H1 (cell line): ENCODE data around the gene CDC42. TPM values are rescaled to one million over a fixed set of nuclear protein-coding genes. Genes with fewer than 3 reads are reported as not detected.

Experiments
- CTCF ChIA-PET: fragments of 300-600 bp; sonication (Branson Sonifier 250); formaldehyde crosslinking; loops from one replicate; lab custom pipeline; 2021; ENCODE audit not compliant: partially characterized antibody; lab: Charles Lee
- POLR2A ChIA-PET: fragments of 300-600 bp; sonication (Branson Sonifier 250); formaldehyde crosslinking; loops from one replicate; lab custom pipeline; 2021; ENCODE audit warnings: inconsistent platforms; ENCODE audit not compliant: partially characterized antibody; lab: Charles Lee
- DNase-seq, 2 experiments: peaks; one replicate each; pipeline versions ENCODE4 v3.0.0 to v3.0.0-alpha.2; 2010 to 2022; ENCODE audit warnings: low spot score in 2 of 2, low read depth in 1 of 2, mixed read lengths in 1 of 2
- FAIRE-seq: peaks from 2 replicates; lab custom pipeline; 2011; peaks lifted over from hg19 to GRCh38; lab: Jason Lieb, UNC
- H2AFZ ChIP-seq: 2 replicates; pipeline ENCODE4 v1.8.1; 2012; ENCODE audit warnings: low read length, inconsistent platforms
- H2AK5ac ChIP-seq: 2 replicates; pipeline ENCODE4 v1.6.1; 2013; ENCODE audit warnings: low read depth, low read length
- H2BK120ac ChIP-seq: replicated peaks from 2 replicates; pipeline ENCODE3; 2013; ENCODE audit warnings: low read depth, low read length, inconsistent platforms
- H2BK12ac ChIP-seq: 2 replicates; pipeline ENCODE4 v1.6.1; 2013; ENCODE audit warnings: low read depth, low read length
- H2BK15ac ChIP-seq: 2 replicates; pipeline ENCODE4 v1.6.1; 2013; ENCODE audit warnings: low read length
- H2BK20ac ChIP-seq: 2 replicates; pipeline ENCODE4 v1.6.1; 2013; ENCODE audit warnings: low read length
- H2BK5ac ChIP-seq: 2 replicates; pipeline ENCODE4 v1.6.1; 2013; ENCODE audit warnings: low read depth, low read length
- H3K14ac ChIP-seq: 2 replicates; pipeline ENCODE4 v1.6.1; 2013; ENCODE audit warnings: inconsistent platforms; ENCODE audit not compliant: insufficient read length
- H3K18ac ChIP-seq: 2 replicates; pipeline ENCODE4 v1.6.1; 2013; ENCODE audit warnings: low read length; ENCODE audit errors: extremely low read depth
- H3K23ac ChIP-seq: 2 replicates; pipeline ENCODE4 v1.6.1; 2013; ENCODE audit warnings: inconsistent platforms; ENCODE audit not compliant: insufficient read length
- H3K23me2 ChIP-seq: 2 replicates; pipeline ENCODE4 v1.6.1; 2013; ENCODE audit warnings: low read depth, low read length
- H3K27ac ChIP-seq: 2 replicates; pipeline ENCODE4 v1.6.1; 2011; ENCODE audit warnings: low read depth, low read length, inconsistent platforms
- H3K27me3 ChIP-seq, 4 experiments: replicated peaks in 1 of 4; 1 replicate in 1 of 4; 2 replicates in 3 of 4; pipeline versions ENCODE4 v1.6.1 to v1.8.1; 2011 to 2013; ENCODE audit warnings: low read length in 3 of 4, mild to moderate bottlenecking in 3 of 4, inconsistent platforms in 2 of 4, mixed read lengths in 2 of 4, moderate library complexity in 1 of 4; ENCODE audit not compliant: control insufficient read depth in 3 of 4, insufficient read depth in 3 of 4; ENCODE audit errors: extremely low read depth in 1 of 4
- H3K36me3 ChIP-seq, 4 experiments: 2 replicates each; pipeline versions ENCODE4 v1.6.1 to v1.8.1; 2011 to 2013; ENCODE audit warnings: mild to moderate bottlenecking in 4 of 4, low read length in 3 of 4, moderate library complexity in 2 of 4, control low read depth in 1 of 4, inconsistent platforms in 1 of 4; ENCODE audit not compliant: insufficient read depth in 4 of 4, control insufficient read depth in 2 of 4
- H3K4ac ChIP-seq: replicated peaks from 2 replicates; pipeline ENCODE3; 2013; ENCODE audit warnings: low read length, low read depth, mixed read lengths, inconsistent platforms; ENCODE audit not compliant: insufficient read length
- H3K4me1 ChIP-seq, 4 experiments: replicated peaks in 1 of 4; 1 replicate in 1 of 4; 2 replicates in 3 of 4; pipeline versions ENCODE4 v1.6.1 to v1.8.1; 2011 to 2013; ENCODE audit warnings: low read length in 3 of 4, inconsistent platforms in 2 of 4, mixed read lengths in 1 of 4; ENCODE audit not compliant: insufficient read depth in 4 of 4, control insufficient read depth in 3 of 4
- H3K4me2 ChIP-seq, 2 experiments: 2 replicates each; pipeline versions ENCODE4 v1.6.1 to v1.8.1; 2011 to 2013; ENCODE audit warnings: low read depth in 2 of 2, low read length in 2 of 2, control low read depth in 1 of 2, inconsistent platforms in 1 of 2, mild to moderate bottlenecking in 1 of 2; ENCODE audit not compliant: insufficient read depth in 1 of 2
- H3K4me3 ChIP-seq, 4 experiments: fragments of 200-600, 300-600 bp in 1 of 4; sonication (generic), shearing (Covaris generic), sonication (Bioruptor Twin) in 1 of 4; 2 replicates each; pipeline versions ENCODE4 v1.5.1 to v1.8.1; 2011 to 2016; ENCODE audit warnings: low read length in 4 of 4, low read depth in 3 of 4, control low read depth in 2 of 4, inconsistent platforms in 2 of 4, mild to moderate bottlenecking in 2 of 4, mixed read lengths in 1 of 4, moderate library complexity in 1 of 4; ENCODE audit not compliant: insufficient read depth in 2 of 4; ENCODE audit errors: extremely low read depth in 1 of 4
- H3K56ac ChIP-seq: replicated peaks from 2 replicates; pipeline ENCODE3; 2013; ENCODE audit warnings: low read depth, mild to moderate bottlenecking, mixed read lengths, low read length, inconsistent platforms; ENCODE audit not compliant: insufficient read length
- H3K79me1 ChIP-seq: 2 replicates; pipeline ENCODE4 v1.6.1; 2013; ENCODE audit warnings: low read depth, low read length, control low read depth
- H3K79me2 ChIP-seq, 2 experiments: 2 replicates each; pipeline versions ENCODE4 v1.6.1 to v1.8.1; 2012 to 2013; ENCODE audit warnings: low read length in 2 of 2, mild to moderate bottlenecking in 2 of 2, inconsistent platforms in 1 of 2; ENCODE audit not compliant: insufficient read depth in 2 of 2, control insufficient read depth in 1 of 2
- H3K9ac ChIP-seq, 4 experiments: replicated peaks in 1 of 4; 1 replicate in 1 of 4; 2 replicates in 3 of 4; pipeline versions ENCODE4 v1.6.1 to v1.8.1; 2011 to 2013; ENCODE audit warnings: low read depth in 3 of 4, low read length in 3 of 4, control low read depth in 2 of 4, mild to moderate bottlenecking in 2 of 4, moderate library complexity in 2 of 4, inconsistent platforms in 1 of 4; ENCODE audit errors: extremely low read depth in 1 of 4
- H3K9me3 ChIP-seq, 2 experiments: 2 replicates each; pipeline versions ENCODE4 v1.6.1 to v1.8.1; 2012 to 2013; ENCODE audit warnings: mild to moderate bottlenecking in 2 of 2, moderate library complexity in 2 of 2, control low read depth in 1 of 2, inconsistent platforms in 1 of 2, low read depth in 1 of 2, low read length in 1 of 2, mixed read lengths in 1 of 2; ENCODE audit not compliant: insufficient read depth in 2 of 2
- H4K20me1 ChIP-seq, 2 experiments: replicated peaks in 1 of 2; 2 replicates each; pipeline versions ENCODE3 to v1.8.1; 2011 to 2013; ENCODE audit warnings: inconsistent platforms in 2 of 2, low read length in 2 of 2, mild to moderate bottlenecking in 1 of 2; ENCODE audit not compliant: insufficient read depth in 2 of 2, control insufficient read depth in 1 of 2
- H4K5ac ChIP-seq: 2 replicates; pipeline ENCODE4 v1.6.1; 2013; ENCODE audit warnings: low read length, low read depth, mixed read lengths, inconsistent platforms; ENCODE audit not compliant: insufficient read length
- H4K8ac ChIP-seq: 2 replicates; pipeline ENCODE4 v1.8.0; 2013; ENCODE audit warnings: mild to moderate bottlenecking, moderate library complexity, low read length, inconsistent platforms; ENCODE audit not compliant: insufficient read depth; ENCODE audit errors: extremely low read depth
- H4K91ac ChIP-seq: replicated peaks from 2 replicates; pipeline ENCODE3; 2013; ENCODE audit warnings: low read length, mixed read lengths, inconsistent platforms; ENCODE audit not compliant: insufficient read length
- EGR1 ChIP-seq: IDR thresholded peaks from 2 replicates; pipeline ENCODE4 v1.6.1; 2011; ENCODE audit warnings: low read depth, low read length, borderline replicate concordance
- YY1 ChIP-seq: IDR thresholded peaks from 2 replicates; pipeline ENCODE4 v1.6.1; 2011; ENCODE audit warnings: low read depth, mild to moderate bottlenecking, low read length
- WGBS, 2 experiments: shearing (Covaris generic) in 1 of 2; methylation state at CpG; one replicate each; pipeline versions ENCODE4 v1.1.6 to v1.1.7; 2013 to 2015; ENCODE audit warnings: low lambda C conversion rate in 2 of 2, mixed read lengths in 2 of 2, inconsistent platforms in 1 of 2, low coverage in 1 of 2, missing lambda C conversion rate in 1 of 2; ENCODE audit not compliant: insufficient replicate concordance in 2 of 2, insufficient coverage in 1 of 2, insufficient read length in 1 of 2; ENCODE audit errors: extremely low coverage in 1 of 2, missing lambda C conversion rate in 1 of 2; 5-methylcytosine and 5-hydroxymethylcytosine counted together
- polyA plus RNA-seq, 7 experiments: library from polyadenylated mRNA; depleted of rRNA in 3 of 7; stranded (reverse) in 5 of 7; unstranded in 2 of 7; fragments of >200 nt in 5 of 7; fragments of 200-250 nt in 2 of 7; gene quantifications; 1 replicate in 5 of 7; 2 replicates in 1 of 7; 4 replicates in 1 of 7; pipeline versions ENCODE4 v1.2.1 to v1.2.3, GENCODE V29; 2011 to 2013; ENCODE audit warnings: missing spikeins in 2 of 7, mixed read lengths in 2 of 7
- total RNA-seq: library from RNA; stranded (reverse); fragmentation: NEBNext Ultra II Directional; extraction: Animal tissue kit (Norgen Biotek cat#: 25700); gene quantifications from 2 replicates; pipeline ENCODE4 v1.2.1, GENCODE V29; 2021
- TF ChIP-seq, protein P1 (sequence below): IDR thresholded peaks from 2 replicates; pipeline ENCODE4 v1.6.1; 2012; ENCODE audit warnings: inconsistent platforms

The CDC42 gene
- total and polyA plus RNA-seq, 2 of the 8 experiments (the other 6 are each of a cell fraction or from before 2014, with no cell fraction given) = 110 to 179 TPM

DNA sequence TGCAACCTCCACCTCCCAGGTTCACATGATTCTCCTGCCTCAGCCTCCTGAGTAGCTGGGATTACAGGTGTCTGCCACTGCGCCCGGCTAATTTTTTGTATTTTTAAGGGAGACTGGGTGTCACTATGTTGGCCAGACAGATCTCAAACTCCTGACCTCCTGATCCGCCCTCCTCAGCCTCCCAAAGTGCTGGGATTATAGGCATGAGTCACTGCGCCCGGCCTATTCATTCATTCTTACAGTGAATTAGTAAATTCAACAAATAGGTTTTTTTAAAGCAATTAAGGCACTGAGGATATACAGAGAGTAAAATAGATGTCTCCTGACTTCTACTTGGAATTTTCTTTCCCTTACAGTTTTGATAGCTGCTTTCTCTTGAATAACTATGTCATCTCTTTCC lies 43.5 kb downstream of the CDC42 start:
- no peaks in the 10 kb centered on the region for H3K23me2 ChIP-seq
- H3K4me2 ChIP-seq = no peak overlapping the region
- no peaks in the 10 kb centered on the region for H3K27me3 ChIP-seq
- CTCF ChIA-PET = no interaction called here
- H3K9me3 ChIP-seq = no peaks in the 10 kb centered on the region
- no peak overlapping the region for H2BK120ac ChIP-seq
- H3K27ac ChIP-seq = no peak overlapping the region
- POLR2A ChIA-PET = interaction anchor here (0.5 kb wide), 1 partner anchor 575 kb away, joined by 3 read pairs; no protein-coding TSS in a partner anchor
- H4K20me1 ChIP-seq = peaks cover 0 to 2% of the 10 kb centered on the region in 2 experiments
- H4K91ac ChIP-seq = no peak overlapping the region
- no peak overlapping the region for H2AFZ ChIP-seq
- H2BK20ac ChIP-seq = no peak overlapping the region
- H2AK5ac ChIP-seq = no peak overlapping the region
- no peak overlapping the region for H4K5ac ChIP-seq
- no peak overlapping the region for H3K18ac ChIP-seq
- H2BK12ac ChIP-seq = no peak overlapping the region
- no peak overlapping the region for H2BK15ac ChIP-seq
- H3K4me1 ChIP-seq = peaks cover 2 to 6% (median 4%) of the 10 kb centered on the region in 4 experiments; a peak in 4 of 7 replicates
- H2BK5ac ChIP-seq = no peak overlapping the region
- no peak overlapping the region for H3K56ac ChIP-seq
- 96% methylated on average over 5 of the region's 5 CpGs; no CpG with 5 or more reads in 1 of the 2 experiments for WGBS, 2 experiments
- H3K4me3 ChIP-seq = no peak overlapping the region
- no peak overlapping the region for H3K14ac ChIP-seq
- no peak overlapping the region for H3K4ac ChIP-seq
- peaks cover 0 to 11% of the 10 kb centered on the region in 2 experiments; a peak in 2 of 4 replicates for H3K79me2 ChIP-seq
- H3K23ac ChIP-seq = no peak overlapping the region
- no peak overlapping the region for H4K8ac ChIP-seq
- peaks cover 3% of the 10 kb centered on the region; the same call in 1 of the 2 replicates for H3K79me1 ChIP-seq
- no peak overlapping the region for H3K9ac ChIP-seq
- FAIRE-seq = no peak
- no peak for DNase-seq
- H3K36me3 ChIP-seq = peaks cover 0 to 13% (median 5%) of the 10 kb centered on the region in 4 experiments; a peak in 3 of 8 replicates
- TF ChIP-seq YY1 = no peak
- TF ChIP-seq, protein P1, sequence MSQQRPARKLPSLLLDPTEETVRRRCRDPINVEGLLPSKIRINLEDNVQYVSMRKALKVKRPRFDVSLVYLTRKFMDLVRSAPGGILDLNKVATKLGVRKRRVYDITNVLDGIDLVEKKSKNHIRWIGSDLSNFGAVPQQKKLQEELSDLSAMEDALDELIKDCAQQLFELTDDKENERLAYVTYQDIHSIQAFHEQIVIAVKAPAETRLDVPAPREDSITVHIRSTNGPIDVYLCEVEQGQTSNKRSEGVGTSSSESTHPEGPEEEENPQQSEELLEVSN = no peak
- TF ChIP-seq EGR1 = no peak
